Neural cell (in vitro differentiated cells): ENCODE measurements around the gene MINDY2. TPM values are rescaled to one million over a fixed set of nuclear protein-coding genes. Genes with fewer than 3 reads are reported as not detected.

ENCODE experiments used
- H2AFZ ChIP-seq: fragments of 200-600, 300-800 bp; sonication (generic), shearing (Covaris generic); 2 replicates; pipeline ENCODE4 v1.6.0; 2014; ENCODE audit warnings: low read depth, mild to moderate bottlenecking, antibody characterized with exemption, low read length, moderate library complexity
- H3F3A ChIP-seq: fragments of 200-600 bp; shearing (Covaris generic); 2 replicates; pipeline ENCODE4 v1.6.1; 2016; ENCODE audit warnings: mild to moderate bottlenecking, moderate library complexity, mixed read lengths, antibody characterized with exemption, low read length; ENCODE audit not compliant: insufficient read depth, poor library complexity, severe bottlenecking
- H3K27ac ChIP-seq: fragments of 200-600, 300-800 bp; sonication (generic), shearing (Covaris generic); 2 replicates; pipeline ENCODE4 v1.5.1; 2014; ENCODE audit warnings: mild to moderate bottlenecking, low read length, moderate library complexity
- H3K27me3 ChIP-seq: fragments of 300-800, 200-600 bp; sonication (generic), shearing (Covaris generic); 2 replicates; pipeline ENCODE4 v1.6.0; 2014; ENCODE audit warnings: mild to moderate bottlenecking, low read depth, low read length, moderate library complexity; ENCODE audit not compliant: insufficient read depth
- H3K36me3 ChIP-seq: fragments of 300-800, 200-600 bp; sonication (generic), shearing (Covaris generic); 2 replicates; pipeline ENCODE4 v1.5.1; 2014; ENCODE audit warnings: mild to moderate bottlenecking, antibody characterized with exemption, low read length, moderate library complexity; ENCODE audit not compliant: insufficient read depth
- H3K4me2 ChIP-seq: fragments of 300-800, 200-600 bp; sonication (generic), shearing (Covaris generic); 2 replicates; pipeline ENCODE4 v1.6.0; 2014; ENCODE audit warnings: mild to moderate bottlenecking, low read length
- H3K4me3 ChIP-seq: fragments of 300-800, 200-600 bp; sonication (generic), shearing (Covaris generic); 2 replicates; pipeline ENCODE4 v1.5.1; 2014; ENCODE audit warnings: mild to moderate bottlenecking, low read length, moderate library complexity
- H3K79me2 ChIP-seq: fragments of 200-600 bp; shearing (Covaris generic); replicated peaks from 2 replicates; pipeline ENCODE4 v1.6.0; 2014; ENCODE audit warnings: mild to moderate bottlenecking, low read length, moderate library complexity; ENCODE audit not compliant: insufficient read depth
- H3K9ac ChIP-seq: fragments of 300-800, 200-600 bp; sonication (generic), shearing (Covaris generic); 2 replicates; pipeline ENCODE4 v1.6.1; 2016; ENCODE audit warnings: mild to moderate bottlenecking, low read length, mixed read lengths
- H3K9me2 ChIP-seq: fragments of 200-600 bp; shearing (Covaris generic); 2 replicates; pipeline ENCODE4 v1.6.1; 2016; ENCODE audit warnings: mild to moderate bottlenecking, low read length, mixed read lengths; ENCODE audit not compliant: insufficient read depth
- H3K9me3 ChIP-seq: fragments of 200-600, 300-800 bp; sonication (generic), shearing (Covaris generic); 2 replicates; pipeline ENCODE4 v1.6.1; 2016; ENCODE audit warnings: mild to moderate bottlenecking, mixed run types, low read length, moderate library complexity, mixed read lengths
- H4K20me1 ChIP-seq: fragments of 200-600 bp; shearing (Covaris generic); 2 replicates; pipeline ENCODE4 v1.6.1; 2016; ENCODE audit warnings: mild to moderate bottlenecking, mixed run types; ENCODE audit not compliant: insufficient read depth
- EP300 ChIP-seq: fragments of 450-650 bp; conservative IDR thresholded peaks from 2 replicates; pipeline ENCODE4 v1.6.1; 2014; ENCODE audit warnings: antibody characterized with exemption, mild to moderate bottlenecking, moderate library complexity; ENCODE audit not compliant: poor library complexity, severe bottlenecking
- EZH2 ChIP-seq: fragments of 200-600, 300-800 bp; shearing (Covaris generic), sonication (generic); IDR thresholded peaks from 2 replicates; pipeline ENCODE4 v1.6.1; 2014; ENCODE audit warnings: antibody characterized with exemption, low read length, borderline replicate concordance, mild to moderate bottlenecking; ENCODE audit not compliant: insufficient read depth, poor library complexity, severe bottlenecking
- MXI1 ChIP-seq: fragments of 450-650 bp; conservative IDR thresholded peaks from 2 replicates; pipeline ENCODE4 v1.6.1; 2014; ENCODE audit warnings: antibody characterized with exemption, mild to moderate bottlenecking; ENCODE audit not compliant: poor library complexity, severe bottlenecking
- POLR2AphosphoS5 ChIP-seq: IDR thresholded peaks from 2 replicates; pipeline ENCODE4 v1.6.1; 2012
- RAD21 ChIP-seq: fragments of 450-650 bp; conservative IDR thresholded peaks from 2 replicates; pipeline ENCODE4 v1.6.1; 2014; ENCODE audit warnings: antibody characterized with exemption, mild to moderate bottlenecking, moderate library complexity
- SMC3 ChIP-seq: fragments of 450-650 bp; conservative IDR thresholded peaks from 2 replicates; pipeline ENCODE4 v1.6.1; 2014; ENCODE audit warnings: antibody characterized with exemption, mild to moderate bottlenecking, moderate library complexity; ENCODE audit not compliant: poor library complexity
- TAF1 ChIP-seq: IDR thresholded peaks from 2 replicates; pipeline ENCODE4 v1.6.1; 2012; ENCODE audit warnings: low read depth
- polyA plus RNA-seq: library from polyadenylated mRNA; depleted of rRNA; stranded (reverse); fragments of >200 nt; gene quantifications from 2 replicates; pipeline ENCODE4 v1.2.3, GENCODE V29; 2014
- TF ChIP-seq, protein P1 (sequence below): fragments of 450-650 bp; IDR thresholded peaks from 2 replicates; pipeline ENCODE4 v1.5.1; 2014; ENCODE audit warnings: antibody characterized with exemption, mild to moderate bottlenecking, moderate library complexity; ENCODE audit not compliant: poor library complexity, severe bottlenecking
- TF ChIP-seq, protein P2 (sequence below): IDR thresholded peaks from 2 replicates; pipeline ENCODE4 v1.6.1; 2012; ENCODE audit warnings: borderline replicate concordance

Gene MINDY2
- polyA plus RNA-seq, 1 donor from 2014 or later, result 22.8 TPM

DNA sequence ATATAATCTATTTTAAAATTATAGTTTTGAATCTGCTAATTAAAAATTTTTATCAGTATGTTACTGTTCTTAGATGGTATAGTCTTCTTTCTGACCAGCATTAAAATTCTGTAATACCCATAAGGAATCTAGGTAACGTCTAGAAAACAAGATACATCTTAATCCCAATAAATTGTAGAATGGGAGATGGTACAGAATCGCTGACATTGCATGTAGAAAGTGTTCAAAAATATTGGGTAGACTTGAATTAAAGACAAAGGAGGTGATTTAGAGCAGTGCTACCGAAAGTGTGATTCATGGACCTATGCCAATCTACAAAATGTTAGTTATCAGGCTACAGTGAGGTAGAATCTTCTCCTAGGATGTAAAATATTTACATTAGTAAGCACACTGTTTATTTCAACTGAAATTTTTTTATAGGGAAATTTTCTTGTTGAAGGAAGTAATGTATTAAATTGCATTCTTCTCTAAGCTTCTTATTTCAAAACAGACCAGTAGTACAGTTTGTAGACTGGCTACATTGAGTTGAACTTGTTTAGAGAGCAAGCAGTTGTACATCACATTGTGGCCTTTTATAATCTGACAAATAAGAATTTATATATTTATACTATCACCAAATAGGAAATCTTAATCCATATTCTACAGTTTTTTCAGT is 17.1 kb downstream of the MINDY2 start:
- no peaks in the 10 kb centered on the region for H3K36me3 ChIP-seq
- H3K79me2 ChIP-seq, result peaks cover 16% of the 10 kb centered on the region
- no peaks in the 10 kb centered on the region for H3K27me3 ChIP-seq
- H3K4me2 ChIP-seq, result no peak overlapping the region
- no peak for TF ChIP-seq EP300
- TF ChIP-seq, protein P1, sequence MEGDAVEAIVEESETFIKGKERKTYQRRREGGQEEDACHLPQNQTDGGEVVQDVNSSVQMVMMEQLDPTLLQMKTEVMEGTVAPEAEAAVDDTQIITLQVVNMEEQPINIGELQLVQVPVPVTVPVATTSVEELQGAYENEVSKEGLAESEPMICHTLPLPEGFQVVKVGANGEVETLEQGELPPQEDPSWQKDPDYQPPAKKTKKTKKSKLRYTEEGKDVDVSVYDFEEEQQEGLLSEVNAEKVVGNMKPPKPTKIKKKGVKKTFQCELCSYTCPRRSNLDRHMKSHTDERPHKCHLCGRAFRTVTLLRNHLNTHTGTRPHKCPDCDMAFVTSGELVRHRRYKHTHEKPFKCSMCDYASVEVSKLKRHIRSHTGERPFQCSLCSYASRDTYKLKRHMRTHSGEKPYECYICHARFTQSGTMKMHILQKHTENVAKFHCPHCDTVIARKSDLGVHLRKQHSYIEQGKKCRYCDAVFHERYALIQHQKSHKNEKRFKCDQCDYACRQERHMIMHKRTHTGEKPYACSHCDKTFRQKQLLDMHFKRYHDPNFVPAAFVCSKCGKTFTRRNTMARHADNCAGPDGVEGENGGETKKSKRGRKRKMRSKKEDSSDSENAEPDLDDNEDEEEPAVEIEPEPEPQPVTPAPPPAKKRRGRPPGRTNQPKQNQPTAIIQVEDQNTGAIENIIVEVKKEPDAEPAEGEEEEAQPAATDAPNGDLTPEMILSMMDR, result no peak
- no peak for TF ChIP-seq TAF1
- TF ChIP-seq RAD21, result no peak
- TF ChIP-seq, protein P2, sequence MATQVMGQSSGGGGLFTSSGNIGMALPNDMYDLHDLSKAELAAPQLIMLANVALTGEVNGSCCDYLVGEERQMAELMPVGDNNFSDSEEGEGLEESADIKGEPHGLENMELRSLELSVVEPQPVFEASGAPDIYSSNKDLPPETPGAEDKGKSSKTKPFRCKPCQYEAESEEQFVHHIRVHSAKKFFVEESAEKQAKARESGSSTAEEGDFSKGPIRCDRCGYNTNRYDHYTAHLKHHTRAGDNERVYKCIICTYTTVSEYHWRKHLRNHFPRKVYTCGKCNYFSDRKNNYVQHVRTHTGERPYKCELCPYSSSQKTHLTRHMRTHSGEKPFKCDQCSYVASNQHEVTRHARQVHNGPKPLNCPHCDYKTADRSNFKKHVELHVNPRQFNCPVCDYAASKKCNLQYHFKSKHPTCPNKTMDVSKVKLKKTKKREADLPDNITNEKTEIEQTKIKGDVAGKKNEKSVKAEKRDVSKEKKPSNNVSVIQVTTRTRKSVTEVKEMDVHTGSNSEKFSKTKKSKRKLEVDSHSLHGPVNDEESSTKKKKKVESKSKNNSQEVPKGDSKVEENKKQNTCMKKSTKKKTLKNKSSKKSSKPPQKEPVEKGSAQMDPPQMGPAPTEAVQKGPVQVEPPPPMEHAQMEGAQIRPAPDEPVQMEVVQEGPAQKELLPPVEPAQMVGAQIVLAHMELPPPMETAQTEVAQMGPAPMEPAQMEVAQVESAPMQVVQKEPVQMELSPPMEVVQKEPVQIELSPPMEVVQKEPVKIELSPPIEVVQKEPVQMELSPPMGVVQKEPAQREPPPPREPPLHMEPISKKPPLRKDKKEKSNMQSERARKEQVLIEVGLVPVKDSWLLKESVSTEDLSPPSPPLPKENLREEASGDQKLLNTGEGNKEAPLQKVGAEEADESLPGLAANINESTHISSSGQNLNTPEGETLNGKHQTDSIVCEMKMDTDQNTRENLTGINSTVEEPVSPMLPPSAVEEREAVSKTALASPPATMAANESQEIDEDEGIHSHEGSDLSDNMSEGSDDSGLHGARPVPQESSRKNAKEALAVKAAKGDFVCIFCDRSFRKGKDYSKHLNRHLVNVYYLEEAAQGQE, result no peak
- TF ChIP-seq POLR2AphosphoS5, result no peak
- no peak for TF ChIP-seq SMC3
- H3K4me3 ChIP-seq, result no peak overlapping the region
- H2AFZ ChIP-seq, result no peak overlapping the region
- no peaks in the 10 kb centered on the region for H3K9me3 ChIP-seq
- H3K9me2 ChIP-seq, result no peaks in the 10 kb centered on the region
- H3F3A ChIP-seq, result no peaks in the 10 kb centered on the region
- no peak overlapping the region for H3K27ac ChIP-seq
- no peak overlapping the region for H3K9ac ChIP-seq
- H4K20me1 ChIP-seq, result no peaks in the 10 kb centered on the region

DNA sequence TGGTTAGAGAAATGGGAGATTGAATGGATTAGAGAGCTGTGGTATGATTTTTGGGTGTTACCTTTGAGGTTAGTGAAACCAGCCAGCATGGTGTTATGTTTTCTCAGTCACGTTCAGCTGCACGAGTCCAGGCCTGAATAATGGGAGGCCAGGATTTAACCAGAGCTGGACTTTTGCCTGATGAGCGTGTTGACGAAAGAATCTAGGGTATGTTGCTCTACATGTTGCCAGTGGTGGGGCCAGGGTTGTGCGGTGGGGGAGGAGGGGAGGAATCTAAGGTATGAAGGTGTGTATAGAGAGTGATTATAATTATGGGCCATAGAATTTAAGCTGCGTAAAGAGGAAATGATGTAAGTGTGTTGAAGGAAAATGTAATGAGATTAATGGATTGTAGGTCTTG is 22.8 kb downstream of the MINDY2 start:
- Histone ChIP-seq H3K36me3 (no peaks in the 10 kb centered on the region), H3K4me2 (no peak overlapping the region), H3K9me3 (no peaks in the 10 kb centered on the region), H4K20me1 (no peaks in the 10 kb centered on the region), H3F3A (no peaks in the 10 kb centered on the region), H3K27ac (no peak overlapping the region), H3K4me3 (no peak overlapping the region), H3K9ac (no peak overlapping the region), H3K9me2 (no peaks in the 10 kb centered on the region), H3K79me2 (peaks cover 3% of the 10 kb centered on the region), H2AFZ (no peak overlapping the region), H3K27me3 (no peaks in the 10 kb centered on the region)
- TF ChIP-seq SMC3 (no peak), TAF1 (no peak), EP300 (no peak), EZH2 (no peak)

DNA sequence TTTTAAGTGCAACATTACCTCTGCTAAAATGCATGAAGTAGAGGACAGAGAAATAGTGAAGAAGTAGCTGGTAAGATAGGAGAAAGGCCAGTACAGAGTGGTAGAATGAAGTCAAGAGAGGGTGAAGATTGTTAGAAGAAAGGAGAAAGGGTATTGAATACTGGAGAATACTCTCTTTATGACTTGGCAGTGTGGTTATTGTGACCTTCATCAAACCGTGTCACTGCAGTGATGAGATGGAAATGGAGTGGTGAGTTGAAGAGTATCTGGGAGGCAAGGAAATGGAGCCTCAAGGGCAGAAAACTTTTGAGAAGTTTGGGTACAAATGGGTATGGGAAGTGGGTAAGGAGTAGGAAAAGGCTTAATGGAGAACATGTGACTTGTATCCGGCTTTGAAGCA is 24.7 kb downstream of the MINDY2 start:
- H3F3A ChIP-seq, result no peaks in the 10 kb centered on the region
- no peaks in the 10 kb centered on the region for H3K9me3 ChIP-seq
- no peaks in the 10 kb centered on the region for H4K20me1 ChIP-seq
- H3K9ac ChIP-seq, result no peak overlapping the region
- H3K27me3 ChIP-seq, result no peaks in the 10 kb centered on the region
- H2AFZ ChIP-seq, result no peak overlapping the region
- peaks cover 3% of the 10 kb centered on the region for H3K79me2 ChIP-seq
- H3K36me3 ChIP-seq, result no peaks in the 10 kb centered on the region
- H3K4me3 ChIP-seq, result no peak overlapping the region
- H3K9me2 ChIP-seq, result no peaks in the 10 kb centered on the region
- TF ChIP-seq SMC3 (no peak), POLR2AphosphoS5 (no peak), TAF1 (no peak), MXI1 (no peak), EP300 (no peak), EZH2 (no peak), RAD21 (no peak)
- TF ChIP-seq, protein P1, result no peak
- TF ChIP-seq, protein P2, result no peak
- no peak overlapping the region for H3K4me2 ChIP-seq
- no peak overlapping the region for H3K27ac ChIP-seq
